Measurements from ENCODE around the gene CFAP46. TPM values are rescaled to one million over a fixed set of nuclear protein-coding genes. Genes with fewer than 3 reads are reported as not detected.

CFAP46 gene
- total RNA-seq, 2 experiments from 2014 or later, result not detected

GRCh38 chr10:132848291-132848701 lies 94.1 kb downstream of the CFAP46 start:
- CTCF ChIA-PET (ENCODE audit: unreplicated experiment), result no interaction called here
- POLR2A ChIA-PET, result no interaction called here
- no peak overlapping the region for H3K4me3 ChIP-seq (ENCODE audit: low read depth, low read length, poor library complexity, severe bottlenecking)

GRCh38 chr10:132847856-132848255 lies 94.5 kb downstream of the CFAP46 start:
- no peak overlapping the region for H2AFZ ChIP-seq (ENCODE audit: low read length)
- ChIA-PET CTCF (ENCODE audit: unreplicated experiment) (no interaction called here), POLR2A (no interaction called here)
- no peak overlapping the region for H3K4me2 ChIP-seq (ENCODE audit: low read length)
- no peak overlapping the region for H3K27ac ChIP-seq (ENCODE audit: low read depth, low read length, poor library complexity, severe bottlenecking)
- intact Hi-C loops (cut with micrococcal nuclease; ENCODE audit: unreplicated experiment), result no loop called here
- DNase-seq (ENCODE audit: low spot score), result no peak
- no peaks in the 10 kb centered on the region for H3K9me2 ChIP-seq (ENCODE audit: insufficient read depth, low read length)
- H3K79me2 ChIP-seq (ENCODE audit: insufficient read depth, low read depth, low read length), result no peaks in the 10 kb centered on the region
- no peaks in the 10 kb centered on the region for H4K20me1 ChIP-seq (ENCODE audit: insufficient read depth, low read length)
- H3K4me1 ChIP-seq (ENCODE audit: insufficient read depth, low read length, poor library complexity, severe bottlenecking), result no peaks in the 10 kb centered on the region
- TF ChIP-seq EZH2phosphoT487 (IDR thresholded peaks at IDR 0.05; ENCODE audit: borderline replicate concordance, low read depth, low read length) (no peak), CTCF (conservative IDR thresholded peaks at IDR 0.05; ENCODE audit: low read length) (no peak)
- BruUV-seq (replicated peaks), result no TSS peak
- H3K36me3 ChIP-seq (ENCODE audit: insufficient read depth, low read length), result no peaks in the 10 kb centered on the region
- no peak overlapping the region for H3K4me3 ChIP-seq (ENCODE audit: low read depth, low read length, poor library complexity, severe bottlenecking)
- no peaks in the 10 kb centered on the region for H3K9me3 ChIP-seq (ENCODE audit: low read length)

More at GRCh38 chr10:132848291-132848701, 94.1 kb downstream of the CFAP46 start:
- no peak overlapping the region for H3K27ac ChIP-seq (ENCODE audit: low read depth, low read length, poor library complexity, severe bottlenecking)
- H3K36me3 ChIP-seq (ENCODE audit: insufficient read depth, low read length), result no peaks in the 10 kb centered on the region
- no TSS peak for BruUV-seq (replicated peaks)
- intact Hi-C loops (cut with micrococcal nuclease; ENCODE audit: unreplicated experiment), result no loop called here
- H3K9me2 ChIP-seq (ENCODE audit: insufficient read depth, low read length), result no peaks in the 10 kb centered on the region
- no peak for DNase-seq (ENCODE audit: low spot score)
- H3K4me1 ChIP-seq (ENCODE audit: insufficient read depth, low read length, poor library complexity, severe bottlenecking), result no peaks in the 10 kb centered on the region
- H3K9me3 ChIP-seq (ENCODE audit: low read length), result no peaks in the 10 kb centered on the region
- no peaks in the 10 kb centered on the region for H3K79me2 ChIP-seq (ENCODE audit: insufficient read depth, low read depth, low read length)
- TF ChIP-seq CTCF (conservative IDR thresholded peaks at IDR 0.05; ENCODE audit: low read length) (no peak), EZH2phosphoT487 (IDR thresholded peaks at IDR 0.05; ENCODE audit: borderline replicate concordance, low read depth, low read length) (no peak)
- H3K4me2 ChIP-seq (ENCODE audit: low read length), result no peak overlapping the region
- no peak overlapping the region for H2AFZ ChIP-seq (ENCODE audit: low read length)
- no peaks in the 10 kb centered on the region for H4K20me1 ChIP-seq (ENCODE audit: insufficient read depth, low read length)

GRCh38 chr10:132847416-132847777 lies 95.0 kb downstream of the CFAP46 start:
- no peaks in the 10 kb centered on the region for H3K9me3 ChIP-seq (ENCODE audit: low read length)
- no peaks in the 10 kb centered on the region for H3K79me2 ChIP-seq (ENCODE audit: insufficient read depth, low read depth, low read length)
- no peaks in the 10 kb centered on the region for H3K4me1 ChIP-seq (ENCODE audit: insufficient read depth, low read length, poor library complexity, severe bottlenecking)
- no peaks in the 10 kb centered on the region for H4K20me1 ChIP-seq (ENCODE audit: insufficient read depth, low read length)
- no peaks in the 10 kb centered on the region for H3K9me2 ChIP-seq (ENCODE audit: insufficient read depth, low read length)
- no peak overlapping the region for H3K27ac ChIP-seq (ENCODE audit: low read depth, low read length, poor library complexity, severe bottlenecking)
- no peak for DNase-seq (ENCODE audit: low spot score)
- BruUV-seq (replicated peaks), result no TSS peak
- H2AFZ ChIP-seq (ENCODE audit: low read length), result no peak overlapping the region
- TF ChIP-seq CTCF (conservative IDR thresholded peaks at IDR 0.05; ENCODE audit: low read length) (no peak), EZH2phosphoT487 (IDR thresholded peaks at IDR 0.05; ENCODE audit: borderline replicate concordance, low read depth, low read length) (no peak)
- intact Hi-C loops (cut with micrococcal nuclease; ENCODE audit: unreplicated experiment), result no loop called here
- ChIA-PET CTCF (ENCODE audit: unreplicated experiment) (no interaction called here), POLR2A (no interaction called here)
- H3K4me3 ChIP-seq (ENCODE audit: low read depth, low read length, poor library complexity, severe bottlenecking), result no peak overlapping the region
- no peak overlapping the region for H3K4me2 ChIP-seq (ENCODE audit: low read length)
- no peaks in the 10 kb centered on the region for H3K36me3 ChIP-seq (ENCODE audit: insufficient read depth, low read length)
